ENCODE results near the gene SLC7A8.

SLC7A8 gene

GRCh38 chr14:23182372-23183157 lies 895 bp downstream of the SLC7A8 start:
- peak in 1 of 2 experiments; percentile 69 for DNase-seq

DNA sequence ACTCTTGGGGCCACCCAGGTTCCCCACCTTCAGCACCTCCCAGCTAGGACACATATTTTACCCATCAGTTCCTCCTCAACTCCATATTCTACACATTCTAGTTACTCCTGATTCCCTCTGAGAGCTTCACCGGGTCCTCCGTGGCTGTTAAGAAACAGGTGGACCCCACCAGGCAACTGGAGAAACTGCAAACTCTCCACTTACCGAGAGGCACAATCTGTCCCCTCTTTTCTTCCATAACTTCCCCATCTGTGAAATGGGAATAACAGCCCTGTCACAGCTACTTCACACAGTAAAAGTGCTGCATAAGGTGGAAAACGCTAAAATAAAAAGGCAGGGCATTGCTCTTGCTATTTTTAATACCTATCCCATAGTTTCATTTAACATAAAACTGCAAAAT lies 1.5 kb downstream of the SLC7A8 start:
- DNase-seq = no peak

DNA sequence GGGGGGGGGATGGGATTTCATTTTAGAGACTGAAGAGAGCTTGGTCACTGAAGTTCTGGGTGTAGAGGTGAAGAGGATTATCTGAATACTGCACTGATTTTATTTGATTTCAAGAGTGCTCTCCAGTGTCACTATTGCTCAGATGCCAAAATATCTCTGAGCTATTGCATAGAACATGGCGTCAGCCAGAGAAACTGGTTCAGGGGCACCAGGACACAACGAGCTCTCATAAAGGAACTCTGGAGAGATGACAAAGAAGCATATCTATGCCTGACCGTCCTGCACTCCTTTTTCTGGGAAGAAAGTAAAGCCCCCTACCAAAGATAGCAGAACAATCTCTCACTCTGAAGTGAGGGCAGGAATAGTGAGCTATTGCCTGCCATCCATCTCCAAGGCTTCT lies 2.0 kb downstream of the SLC7A8 start:
- no peak for DNase-seq

DNA sequence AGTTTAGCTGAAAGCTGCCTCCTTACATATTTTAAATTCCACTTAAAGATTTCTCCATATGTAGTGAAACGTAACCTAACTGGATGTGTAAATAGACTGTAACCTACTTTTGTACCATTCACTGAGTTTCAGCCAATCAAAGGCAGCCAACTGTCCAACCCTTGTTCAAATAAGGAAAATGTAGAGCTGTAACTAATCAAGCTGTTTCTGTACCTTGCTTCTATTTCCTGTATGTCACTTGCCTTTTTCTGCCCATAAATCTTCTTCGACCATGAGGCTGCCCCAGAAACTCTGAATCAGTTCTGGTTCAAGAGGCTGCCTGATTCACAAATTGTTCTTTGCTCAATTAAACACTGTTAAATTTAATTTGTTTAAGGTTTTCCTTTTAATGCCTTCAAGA lies 6.3 kb downstream of the SLC7A8 start:
- DNase-seq = peak in 1 of 2 experiments; percentile 13

DNA sequence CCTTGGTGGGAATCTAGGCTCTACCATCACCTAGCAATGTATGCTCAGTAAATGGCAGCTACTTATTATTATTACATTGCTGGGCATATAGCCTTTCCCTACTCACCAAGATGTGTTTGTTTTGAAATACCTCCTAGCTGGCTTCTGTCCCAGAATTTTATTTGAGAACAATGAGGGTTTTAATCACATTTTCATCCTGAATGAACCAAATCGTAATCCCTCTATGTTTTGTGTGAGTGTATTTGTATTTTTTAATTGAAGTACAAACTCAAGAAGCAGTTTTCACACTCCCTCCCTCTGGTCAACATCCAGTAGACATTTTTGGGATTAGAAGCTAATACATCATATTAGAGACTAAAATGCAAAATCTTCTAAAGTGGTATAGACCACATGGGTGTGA lies 7.6 kb downstream of the SLC7A8 start:
- DNase-seq = no peak

DNA sequence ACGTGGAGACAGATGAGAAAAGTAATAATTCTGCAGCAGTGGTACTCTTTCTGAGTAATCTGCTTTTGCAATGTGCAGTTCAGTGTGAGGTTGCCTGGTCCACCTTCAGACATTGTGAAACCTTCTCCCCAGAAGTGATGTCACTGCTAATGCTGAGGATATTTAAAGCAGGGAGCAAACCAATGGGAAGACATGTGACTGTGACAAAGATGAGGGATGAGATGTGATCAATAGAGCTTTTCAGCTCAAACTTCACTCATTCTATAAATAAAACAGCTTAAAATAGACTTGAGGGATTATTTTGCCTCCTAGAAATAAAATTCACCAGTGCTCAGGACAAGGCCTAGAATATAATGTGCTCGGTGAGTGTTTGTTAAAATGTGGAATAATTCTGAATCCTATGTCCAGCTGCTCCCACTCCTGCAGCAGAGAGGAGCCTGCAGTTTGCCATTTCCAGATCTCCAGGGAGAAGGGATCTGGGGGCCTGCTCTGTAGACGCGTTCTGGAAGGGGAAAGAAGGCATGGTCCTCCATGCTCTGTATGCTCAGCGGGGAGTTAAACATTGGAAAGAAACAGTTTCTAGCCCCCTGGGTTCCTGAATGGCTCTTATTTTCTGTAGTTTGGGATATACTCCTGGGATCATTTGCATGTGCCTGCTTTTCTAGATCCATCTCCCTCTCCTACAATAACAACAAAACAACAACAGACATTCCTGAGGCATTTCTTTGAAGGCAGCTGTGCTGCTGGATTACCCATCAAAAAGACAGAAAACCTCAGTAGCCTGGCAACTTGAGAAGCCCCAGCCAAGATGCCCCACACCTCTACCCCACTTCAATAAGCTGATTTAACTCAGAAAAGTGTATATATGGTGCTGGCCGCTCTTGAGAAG lies 8.9 kb downstream of the SLC7A8 start:
- DNase-seq = no peak

DNA sequence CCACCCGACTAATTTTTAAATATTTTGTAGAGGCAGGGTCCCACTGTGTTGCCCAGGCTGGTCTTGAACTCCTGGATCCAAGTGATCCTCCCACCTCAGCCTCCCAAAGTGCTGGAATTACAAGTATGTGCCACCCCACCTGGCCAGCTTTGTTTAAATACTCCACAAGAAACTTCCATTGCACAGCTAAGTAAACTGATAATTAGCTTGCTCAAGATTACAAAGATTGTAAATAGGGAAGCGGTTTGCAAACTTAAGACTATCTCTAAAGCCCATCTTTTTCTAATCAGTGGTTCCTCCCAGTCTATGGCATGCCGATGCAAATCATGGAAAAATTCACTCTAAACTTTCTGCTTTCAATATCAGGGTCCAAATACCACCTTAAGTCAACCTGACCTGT lies 9.7 kb downstream of the SLC7A8 start:
- no peak for DNase-seq

GRCh38 chr14:23173031-23173430 lies 10.4 kb downstream of the SLC7A8 start:
- DNase-seq = no peak

DNA sequence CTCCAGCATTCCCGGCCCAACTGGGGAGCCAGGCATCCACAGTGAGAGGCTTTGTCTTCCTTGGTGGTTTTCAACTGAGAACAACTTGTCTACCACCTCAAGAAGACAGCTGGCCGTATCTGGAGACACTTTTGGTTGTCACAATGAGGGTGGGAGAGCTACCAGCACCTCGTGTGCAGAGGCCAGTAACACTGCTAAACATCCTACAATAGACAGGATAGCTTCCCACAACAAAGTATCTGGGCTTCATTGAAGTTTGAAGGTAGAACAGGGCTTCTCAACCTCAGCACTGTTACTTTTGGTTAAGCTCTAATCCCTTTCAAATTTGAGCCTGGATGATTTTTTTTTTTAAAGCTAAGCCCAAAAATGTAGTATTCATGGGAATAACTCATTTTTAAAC lies 10.9 kb downstream of the SLC7A8 start:
- no peak for DNase-seq

- no peak for DNase-seq
Observed at GRCh38 chr14:23172096-23172495, 11.4 kb downstream of the SLC7A8 start.

DNA sequence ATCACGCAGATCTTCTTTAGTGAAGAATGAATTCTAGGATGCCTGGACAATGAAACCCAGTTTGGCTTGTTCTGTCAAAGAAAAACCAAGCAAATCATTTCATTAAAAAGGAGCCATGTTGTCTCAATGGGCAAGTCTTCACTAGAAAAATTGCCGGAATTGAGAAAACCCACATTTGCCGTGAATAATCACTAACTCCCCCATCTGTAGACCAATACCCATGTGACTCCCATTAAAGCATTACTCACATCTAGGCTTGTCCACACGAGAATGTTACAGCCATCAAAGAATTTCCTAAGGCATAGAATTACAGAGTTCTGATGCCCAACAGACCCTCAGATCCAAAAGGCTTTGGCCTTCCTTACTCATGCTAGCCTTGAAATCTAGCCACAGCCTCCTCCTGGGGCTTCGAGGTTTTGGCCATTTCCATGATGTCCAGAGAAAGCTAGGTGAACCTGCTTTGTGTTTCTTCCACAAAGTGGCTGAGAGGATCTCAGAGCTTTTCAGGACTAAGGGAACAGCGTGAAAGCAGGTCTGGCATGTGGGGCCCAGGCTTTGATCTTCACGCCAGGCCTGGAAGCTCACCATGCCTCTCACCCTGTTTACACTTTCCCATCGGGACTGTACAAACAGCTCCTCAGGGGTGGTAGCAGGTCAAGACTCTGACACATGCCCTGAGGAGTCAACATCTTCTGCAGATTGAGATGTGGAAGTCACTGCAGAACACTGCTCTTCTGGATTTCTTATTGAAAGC lies 12.1 kb downstream of the SLC7A8 start:
- no peak for DNase-seq

DNA sequence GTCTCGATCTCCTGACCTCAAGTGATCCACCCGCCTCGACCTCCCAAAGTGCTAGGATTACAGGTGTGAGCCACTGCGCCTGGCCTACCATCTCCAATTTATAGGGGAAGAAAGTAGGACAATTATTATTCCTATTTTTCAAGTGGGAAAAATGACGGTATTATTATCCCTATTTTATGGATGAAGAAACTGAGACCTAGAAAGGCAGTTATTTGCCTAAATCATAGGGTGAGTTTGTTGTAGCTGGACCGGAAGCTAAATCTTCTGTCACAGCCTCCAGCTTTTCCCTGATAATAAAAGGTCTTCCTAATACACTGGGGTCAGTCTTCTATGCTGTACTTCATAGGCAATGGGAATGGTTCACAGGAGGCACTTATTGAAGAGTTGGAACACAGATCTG lies 13.8 kb downstream of the SLC7A8 start:
- DNase-seq = no peak

GRCh38 chr14:23168246-23168645 lies 15.2 kb downstream of the SLC7A8 start:
- DNase-seq = no peak

DNA sequence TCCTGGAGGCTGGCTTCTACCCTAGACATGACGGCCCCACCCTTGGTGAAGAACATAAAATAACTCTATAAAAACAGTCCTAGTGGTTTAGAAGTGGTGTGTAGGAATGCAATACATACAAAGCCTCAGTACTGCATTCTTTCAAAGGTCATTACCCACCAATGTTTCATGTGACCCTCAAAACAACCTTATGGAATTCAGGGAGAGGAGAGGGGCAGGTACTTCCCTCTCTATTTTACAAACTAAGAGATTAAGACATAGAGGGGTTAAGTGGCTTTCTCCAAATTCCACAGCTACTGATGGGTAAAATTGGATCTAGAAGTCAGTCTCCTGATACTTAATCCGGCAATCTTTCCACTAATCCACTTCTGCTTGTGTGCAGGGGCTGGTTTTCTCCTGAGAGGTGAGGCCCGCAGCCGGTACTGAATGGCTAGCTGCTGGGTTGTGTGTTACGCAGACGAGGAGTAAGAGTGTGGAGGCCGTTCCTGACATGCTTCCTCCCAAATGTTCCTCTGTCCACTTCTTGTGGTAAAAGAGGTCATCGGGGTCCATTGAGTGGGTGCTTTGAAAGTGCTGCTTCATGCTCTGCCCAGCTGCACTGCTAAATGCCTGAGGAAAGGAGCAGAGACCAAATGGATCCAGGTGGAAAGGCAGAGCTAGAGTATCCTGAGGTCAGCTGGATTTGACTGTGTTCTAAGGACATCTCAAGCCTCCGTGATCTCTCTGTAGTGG lies 16.2 kb downstream of the SLC7A8 start:
- DNase-seq = no peak

- no peak for DNase-seq
Observed at GRCh38 chr14:23164949-23165348, 18.5 kb downstream of the SLC7A8 start.

DNA sequence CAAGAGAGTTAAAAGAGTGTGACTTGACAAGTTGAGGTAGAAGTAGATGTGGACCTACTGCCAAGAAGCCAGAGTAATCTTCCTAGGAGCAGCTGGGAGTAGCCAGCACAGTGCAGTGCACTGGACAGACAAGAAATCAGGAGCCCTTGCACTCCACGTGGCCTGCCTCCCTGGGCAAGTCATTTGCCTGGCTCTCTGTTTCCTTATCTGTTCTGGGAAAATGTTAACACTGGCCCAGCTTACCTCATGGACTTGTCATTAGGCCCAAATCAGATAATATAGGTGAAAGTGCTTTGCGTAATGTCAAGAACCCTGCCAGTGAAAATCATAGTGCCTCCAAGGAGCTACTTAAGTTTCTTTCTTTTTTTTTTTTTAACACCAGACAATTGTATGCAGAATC lies 19.2 kb downstream of the SLC7A8 start:
- DNase-seq = no peak

DNA sequence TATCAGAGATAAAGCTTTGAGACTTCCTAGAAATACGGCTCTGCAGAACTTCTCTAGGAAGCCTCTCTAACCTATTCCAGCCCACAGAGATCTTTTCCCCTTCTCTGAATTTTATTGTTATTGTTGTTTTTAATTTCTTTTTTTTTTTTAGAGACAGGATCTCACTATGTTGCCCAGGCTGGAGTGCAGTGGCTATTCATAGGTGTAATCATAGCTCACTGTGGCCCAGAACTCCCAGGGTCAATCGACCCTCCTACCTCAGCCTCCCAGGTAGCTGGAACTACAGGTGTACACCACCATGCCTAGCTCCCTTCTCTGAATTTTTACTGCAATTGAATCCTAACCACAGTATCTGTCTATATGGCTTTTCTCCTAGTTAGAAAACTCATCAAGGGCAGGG lies 19.6 kb downstream of the SLC7A8 start:
- DNase-seq = no peak

DNA sequence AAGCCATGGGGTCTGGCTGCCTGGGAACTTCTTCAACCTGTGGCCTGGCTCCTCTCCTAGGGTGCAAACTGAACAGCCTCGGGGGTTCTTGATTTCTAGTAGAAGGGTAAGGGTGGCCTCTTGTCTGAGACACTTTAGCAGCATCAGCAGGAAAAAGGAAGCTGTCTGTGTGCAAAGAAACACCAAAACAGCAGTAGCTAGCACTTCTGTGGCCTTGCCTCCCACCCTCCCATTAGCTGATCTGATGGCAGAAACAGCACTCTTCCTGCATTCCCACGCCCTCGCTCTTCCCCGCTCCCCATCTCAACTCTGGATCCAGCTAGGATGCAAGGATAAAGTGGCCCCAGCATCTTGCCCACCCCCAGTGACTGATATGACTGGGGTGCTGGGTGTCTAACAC lies 20.7 kb downstream of the SLC7A8 start:
- no peak for DNase-seq

GRCh38 chr14:23162005-23162404 lies 21.5 kb downstream of the SLC7A8 start:
- no peak for DNase-seq

DNA sequence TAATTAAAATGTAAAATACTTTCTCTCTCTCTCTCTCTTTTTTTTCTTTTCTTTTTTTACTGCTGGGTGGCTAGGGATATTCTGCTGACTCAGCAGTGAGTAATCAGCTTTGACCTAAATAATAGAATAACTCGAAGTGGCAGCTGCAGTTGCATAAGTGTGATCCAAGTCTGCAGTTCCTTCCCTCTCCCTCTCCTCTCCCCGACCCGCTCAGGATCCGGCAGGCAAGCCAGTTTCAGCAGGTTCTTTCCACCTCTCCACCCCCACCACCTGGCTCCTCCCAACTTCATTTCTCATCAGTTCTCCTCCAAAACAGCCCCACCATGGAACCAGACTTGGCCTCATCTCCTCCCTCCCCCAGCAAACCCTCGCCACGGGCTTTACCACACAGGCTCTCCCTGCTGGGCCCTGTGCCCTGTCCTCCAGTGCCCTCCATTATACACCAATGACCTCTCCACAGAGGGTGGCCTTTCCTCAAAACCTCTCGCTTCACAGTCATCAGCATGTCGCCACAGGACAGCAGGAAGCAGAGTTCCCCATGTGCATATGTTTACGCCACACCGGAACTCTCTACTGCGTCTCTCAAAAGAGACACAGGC lies 22.4 kb downstream of the SLC7A8 start:
- no peak for DNase-seq

DNA sequence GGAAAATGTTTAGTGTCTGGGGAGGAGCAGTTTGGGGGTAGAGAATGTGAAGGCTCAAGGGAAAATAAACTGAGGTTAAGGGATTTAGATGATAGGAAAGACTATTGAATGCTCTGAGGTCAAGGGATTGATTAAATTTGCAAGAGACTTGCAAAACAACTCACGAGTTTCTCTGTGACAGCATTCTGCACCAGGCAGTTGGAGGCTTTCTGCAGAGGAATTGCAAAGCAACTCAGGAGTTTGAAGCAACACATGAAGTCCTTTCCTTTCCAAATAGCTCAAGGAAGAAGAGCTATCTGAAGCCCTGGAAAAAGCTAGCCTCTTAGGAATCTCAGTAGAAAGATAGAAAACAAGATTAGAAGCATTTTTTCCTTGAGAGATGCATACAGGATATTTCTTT lies 23.9 kb downstream of the SLC7A8 start:
- no peak for DNase-seq

DNA sequence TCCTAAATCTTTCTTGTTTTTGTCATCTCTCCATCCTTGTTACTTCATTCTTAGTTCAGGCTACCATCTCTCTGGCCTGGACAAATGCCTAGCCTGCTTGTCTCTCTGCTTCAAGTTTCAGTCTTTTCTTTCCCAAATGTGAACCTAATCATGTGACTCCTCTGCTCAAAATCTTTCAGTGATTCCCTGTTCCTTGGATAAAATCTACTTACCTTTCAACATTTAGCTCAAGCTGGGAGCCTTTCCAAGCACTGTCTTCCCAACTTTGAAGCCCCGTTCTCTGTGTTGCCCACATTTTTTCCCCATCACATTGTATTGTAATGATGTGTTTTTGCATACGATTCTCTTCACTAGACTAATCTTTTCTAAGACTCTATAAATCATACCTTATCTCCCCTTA lies 24.7 kb downstream of the SLC7A8 start:
- DNase-seq = no peak

Data from cerebellar nuclear complex (tissue), 1 donor.